NCI-H1694 (cell line): ENCODE results near the gene SEMA6D.
A peak's percentile ranks its signal among the peaks of the same experiment; 100 is the strongest.

Source experiments
- DNase-seq: peaks from one replicate; lab custom pipeline; 2025; lab: John Stamatoyannopoulos, UW

The SEMA6D gene

DNA sequence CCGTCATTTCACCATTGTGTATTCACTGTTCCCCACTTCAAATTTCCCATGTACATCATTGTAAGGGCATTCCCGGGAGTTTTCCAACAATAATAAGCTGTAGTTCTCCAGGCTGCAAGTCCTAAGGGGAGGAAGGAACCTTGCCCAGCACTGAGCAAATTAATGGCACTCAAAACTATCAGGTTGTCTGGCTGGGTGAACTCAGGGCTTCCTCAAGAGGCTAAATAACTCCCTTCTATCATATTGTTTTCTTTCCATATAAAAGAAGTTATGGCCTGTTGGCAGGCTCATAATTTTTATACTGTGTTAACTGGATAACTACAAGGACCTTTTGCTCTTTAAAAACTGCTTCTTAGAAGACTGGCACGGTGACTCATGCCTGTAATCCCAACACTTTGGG lies 71.4 kb downstream of the SEMA6D start:
- DNase-seq, result no peak

DNA sequence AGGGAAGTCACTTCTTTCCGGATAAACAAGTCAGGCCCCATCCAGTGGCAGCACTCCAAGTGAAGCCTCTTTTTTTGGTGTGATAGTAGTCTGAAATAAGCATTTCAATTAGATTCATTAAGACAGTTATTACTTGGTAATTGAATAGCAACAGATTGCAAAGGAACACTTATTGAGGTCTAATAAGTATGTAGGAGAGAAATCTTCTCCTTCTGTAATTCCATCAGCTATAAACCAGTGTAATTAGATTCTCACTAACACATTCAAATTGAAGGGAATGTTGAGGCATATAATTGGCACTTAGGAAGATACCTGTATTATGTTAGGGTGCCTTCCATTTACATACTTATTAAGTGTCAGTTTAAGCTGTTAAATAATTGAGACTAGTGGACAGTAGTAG lies 73.9 kb downstream of the SEMA6D start:
- DNase-seq, result no peak

DNA sequence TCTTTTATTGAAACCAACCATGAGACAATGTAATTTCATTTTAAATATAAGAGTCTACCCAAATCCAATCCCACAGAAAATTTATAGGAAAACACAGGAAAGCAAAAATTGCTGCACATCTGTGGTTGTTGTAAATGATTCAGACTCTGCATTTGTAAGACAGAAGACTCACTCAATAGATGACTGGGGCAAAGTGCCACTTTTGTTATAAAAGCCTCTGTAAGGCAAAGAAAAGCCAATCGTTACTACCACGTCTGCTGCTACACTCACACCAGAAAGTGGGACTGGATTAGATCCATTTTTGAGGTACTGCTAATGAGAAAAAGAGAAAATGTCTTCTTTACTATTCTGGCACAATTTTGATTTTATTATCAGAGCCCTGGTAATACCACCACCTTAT lies 74.9 kb downstream of the SEMA6D start:
- no peak for DNase-seq

DNA sequence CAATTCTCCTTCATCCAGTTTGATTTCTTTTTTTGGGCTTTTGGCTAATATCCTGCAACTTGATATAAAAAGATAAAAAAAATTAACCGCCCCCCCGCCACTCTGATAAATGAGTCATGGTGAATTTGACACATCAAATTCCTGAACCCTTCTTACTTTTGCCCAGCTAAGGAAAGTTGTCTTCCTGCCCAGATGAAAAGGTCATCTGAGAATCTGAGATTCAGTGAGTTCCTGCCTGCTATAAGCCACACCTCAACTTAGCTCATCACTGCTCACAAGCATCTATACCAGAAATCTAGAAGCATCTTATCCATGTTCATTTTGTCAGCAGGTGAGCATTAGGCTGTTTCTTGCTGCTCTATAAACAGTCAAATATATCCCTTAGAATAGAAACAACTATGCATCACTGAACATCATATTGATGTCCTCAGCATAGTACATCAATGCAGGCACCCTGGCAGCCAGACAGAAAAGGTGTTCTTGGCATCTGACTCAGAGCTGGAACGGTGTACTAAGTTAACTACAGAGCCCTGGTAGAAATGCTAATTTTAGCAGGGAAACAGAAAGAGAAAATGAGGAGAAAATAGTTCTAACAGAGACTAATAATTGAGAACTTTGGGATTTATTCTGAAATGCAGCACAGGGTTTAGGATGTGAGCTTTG lies 77.1 kb downstream of the SEMA6D start:
- no peak for DNase-seq

DNA sequence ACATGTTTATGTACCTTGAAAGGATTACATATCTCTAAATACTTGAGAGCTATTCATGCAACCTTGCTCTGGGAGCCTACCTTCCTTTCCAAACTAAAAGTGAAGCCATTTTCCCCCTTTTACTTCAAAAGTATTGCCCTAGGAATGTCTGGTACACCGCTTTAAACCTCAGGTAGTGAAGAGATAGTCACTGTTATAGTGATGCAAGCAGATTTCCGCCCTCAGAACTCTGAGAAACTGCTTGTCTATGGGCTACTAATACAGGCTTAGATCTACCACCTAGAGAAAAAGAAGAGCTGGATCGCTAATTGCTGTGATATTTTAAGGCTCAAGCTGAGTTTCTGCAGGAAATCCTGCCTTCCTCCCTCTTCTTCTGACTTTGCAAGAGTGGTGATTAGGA lies 78.6 kb downstream of the SEMA6D start:
- no peak for DNase-seq

DNA sequence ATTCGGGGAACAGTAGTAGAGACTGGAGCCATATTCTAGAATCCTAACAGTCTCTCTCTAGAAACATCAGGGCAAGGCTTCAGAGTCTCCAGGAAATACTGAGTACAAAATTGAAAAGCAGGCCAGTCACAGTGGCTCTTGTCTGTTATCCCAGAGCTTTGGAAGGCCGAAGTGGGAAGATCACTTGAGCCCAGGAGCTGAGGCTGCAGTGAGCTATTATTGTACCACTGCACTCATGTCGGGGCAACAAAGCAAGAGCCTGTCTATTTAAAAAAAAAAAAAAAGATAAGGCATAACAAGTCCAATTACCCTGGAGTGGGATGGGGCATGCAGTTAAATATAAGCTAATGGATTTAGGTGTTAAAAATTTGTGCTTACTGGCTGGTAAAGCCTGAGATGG lies 79.0 kb downstream of the SEMA6D start:
- DNase-seq, result no peak

DNA sequence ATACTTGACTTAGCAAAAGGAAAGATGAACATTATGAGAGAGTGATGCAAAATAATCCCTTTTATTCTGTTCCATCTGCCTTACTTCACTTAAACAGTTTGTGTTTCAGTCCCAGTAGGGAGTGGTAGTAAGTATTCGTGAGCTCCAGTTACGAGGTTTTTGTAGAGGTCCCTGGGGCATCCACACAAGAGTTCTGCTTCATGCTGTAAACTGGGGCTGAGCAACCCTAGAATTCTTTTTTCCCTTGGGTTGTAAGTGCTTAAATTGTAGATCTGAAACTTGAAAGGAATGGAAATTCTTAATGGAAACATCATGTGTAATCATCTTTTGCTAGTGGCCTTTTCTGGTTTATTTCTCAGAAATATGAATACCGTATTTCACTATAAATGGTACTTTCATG lies 79.5 kb downstream of the SEMA6D start:
- DNase-seq, result no peak

DNA sequence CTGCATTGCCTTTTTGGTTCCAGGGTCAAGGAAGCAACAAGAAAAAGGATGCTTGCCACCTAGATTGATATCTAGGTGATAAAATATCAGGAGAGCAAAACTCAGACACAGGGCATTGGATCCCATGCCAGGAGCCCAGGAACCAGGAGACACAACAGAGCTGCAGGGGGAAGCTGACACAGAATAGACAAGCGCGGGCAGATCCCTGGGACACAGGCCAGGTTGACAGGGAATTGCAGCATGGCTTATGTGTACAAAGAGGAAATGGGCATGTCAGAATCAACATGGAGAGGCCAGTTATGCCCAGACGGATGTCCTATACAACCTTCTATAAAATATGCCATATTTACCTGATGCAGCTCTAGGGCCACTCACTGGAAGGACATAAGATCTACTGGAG lies 84.2 kb downstream of the SEMA6D start:
- peak; percentile 53 for DNase-seq

DNA sequence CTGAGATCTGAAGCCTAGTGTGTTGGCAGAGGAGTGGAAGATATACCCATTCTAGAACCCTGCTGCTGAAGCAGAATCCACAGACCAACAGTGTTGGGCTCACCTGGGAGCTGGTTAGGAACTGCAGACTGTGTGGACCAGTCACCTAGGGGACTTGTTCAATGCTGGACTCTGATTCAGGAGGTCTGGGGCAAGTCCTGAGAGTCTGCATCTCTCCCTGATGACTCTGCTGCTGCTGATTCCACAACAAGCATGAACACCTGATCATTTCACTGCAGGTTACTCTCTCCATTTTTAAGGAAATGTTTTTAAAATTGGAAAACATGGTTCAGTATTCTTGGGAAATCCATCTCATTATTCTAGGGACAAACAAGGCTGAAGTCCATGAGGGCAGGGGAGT lies 84.9 kb downstream of the SEMA6D start:
- no peak for DNase-seq

DNA sequence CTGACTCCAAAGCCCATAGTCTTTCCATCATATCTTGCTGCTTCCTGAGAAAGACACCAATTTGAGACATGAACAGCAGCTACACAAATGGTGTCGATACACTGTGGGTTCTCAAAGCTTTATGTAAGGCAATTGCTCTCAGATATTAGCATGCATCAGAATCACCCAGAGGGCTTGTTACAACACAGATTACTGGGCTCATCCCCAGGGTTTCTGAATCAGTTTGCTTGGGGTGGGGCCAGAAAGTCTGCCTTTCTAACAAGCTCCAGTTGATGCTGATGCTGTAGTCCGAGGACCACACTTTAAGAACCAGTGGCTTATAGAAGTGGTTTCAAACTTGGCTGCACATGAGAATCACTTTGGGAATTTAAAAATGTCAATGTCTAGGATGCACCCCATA lies 86.5 kb downstream of the SEMA6D start:
- no peak for DNase-seq

DNA sequence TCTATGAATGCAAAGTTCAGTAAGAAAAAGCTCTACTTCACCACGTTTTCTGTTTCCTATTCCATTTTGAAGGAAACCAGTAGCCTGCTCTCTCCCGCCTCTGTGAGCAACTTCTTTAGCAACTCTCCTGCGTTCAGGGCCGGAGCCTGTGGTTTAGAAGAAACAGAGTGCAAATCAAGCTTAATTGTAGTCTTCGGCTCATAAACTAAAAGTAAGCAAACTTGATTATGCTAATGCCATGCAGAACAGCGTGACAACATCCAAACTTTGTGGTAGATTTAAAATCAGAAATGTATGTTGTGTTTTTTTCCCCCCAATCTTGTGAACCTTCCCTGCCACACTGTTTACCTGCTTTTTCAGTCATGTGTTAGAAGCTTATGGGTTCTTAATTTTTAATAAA lies 87.4 kb downstream of the SEMA6D start:
- no peak for DNase-seq

DNA sequence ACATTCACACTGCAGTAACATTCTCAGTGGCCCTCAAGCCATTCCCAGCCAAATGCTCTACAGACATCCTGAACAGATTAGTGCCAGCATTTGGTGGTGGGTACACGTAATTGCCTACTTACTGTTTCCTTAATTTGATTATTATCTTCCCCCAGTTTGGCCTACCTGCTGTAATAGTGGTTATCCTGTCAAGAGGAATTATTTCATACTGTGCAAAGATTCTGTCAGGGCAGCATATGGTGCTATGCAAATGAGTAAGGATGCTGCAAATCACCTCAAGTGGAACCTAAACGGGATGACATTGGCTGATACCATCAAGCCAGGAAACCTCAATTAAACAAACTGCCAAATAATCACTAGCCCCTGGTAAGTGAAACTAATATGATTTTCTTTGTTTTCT lies 88.7 kb downstream of the SEMA6D start:
- peak; percentile 26 for DNase-seq

DNA sequence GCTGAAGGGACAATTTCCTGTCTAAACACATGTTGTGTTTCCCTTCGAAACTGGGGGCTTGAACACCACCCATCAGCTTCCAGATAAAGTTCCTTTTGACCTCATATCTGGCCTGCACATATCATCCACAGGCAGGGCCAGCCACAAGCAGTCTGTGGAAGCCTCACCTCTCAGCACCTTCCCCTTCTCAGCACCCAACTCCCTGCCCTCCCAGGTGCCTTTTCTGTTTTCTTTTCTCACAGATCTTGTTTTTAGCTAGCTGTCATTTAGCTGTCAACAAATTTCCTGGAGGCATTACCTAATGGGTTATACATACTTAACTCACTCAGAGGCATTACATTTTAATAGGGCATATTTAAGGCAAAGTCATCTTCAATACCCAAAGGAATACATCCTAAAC lies 93.9 kb downstream of the SEMA6D start:
- DNase-seq, result no peak

DNA sequence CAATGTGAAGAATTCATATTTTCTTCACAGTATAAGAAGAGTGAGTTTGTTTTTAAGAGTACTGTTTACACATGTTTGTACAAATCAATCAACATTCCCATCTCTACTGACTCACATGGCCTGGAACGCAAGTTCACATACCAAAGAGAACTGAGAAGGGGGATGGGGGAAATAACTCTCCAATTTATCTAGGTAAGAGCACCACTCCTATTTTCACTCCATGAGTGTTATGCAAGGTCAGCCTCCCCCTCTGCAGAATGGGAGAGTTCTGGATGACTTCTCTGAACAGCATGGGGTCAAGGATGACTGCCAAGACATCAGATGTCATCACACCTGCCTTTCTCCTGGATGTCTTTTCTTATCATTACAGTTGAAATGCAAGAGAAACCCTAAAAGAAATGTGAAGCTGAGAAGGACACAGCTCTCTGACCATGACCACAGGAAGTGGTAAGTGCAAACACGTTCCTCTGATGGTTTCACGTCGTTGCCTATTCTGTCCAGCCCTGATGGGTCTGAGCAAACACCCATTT lies 95.2 kb downstream of the SEMA6D start:
- no peak for DNase-seq

DNA sequence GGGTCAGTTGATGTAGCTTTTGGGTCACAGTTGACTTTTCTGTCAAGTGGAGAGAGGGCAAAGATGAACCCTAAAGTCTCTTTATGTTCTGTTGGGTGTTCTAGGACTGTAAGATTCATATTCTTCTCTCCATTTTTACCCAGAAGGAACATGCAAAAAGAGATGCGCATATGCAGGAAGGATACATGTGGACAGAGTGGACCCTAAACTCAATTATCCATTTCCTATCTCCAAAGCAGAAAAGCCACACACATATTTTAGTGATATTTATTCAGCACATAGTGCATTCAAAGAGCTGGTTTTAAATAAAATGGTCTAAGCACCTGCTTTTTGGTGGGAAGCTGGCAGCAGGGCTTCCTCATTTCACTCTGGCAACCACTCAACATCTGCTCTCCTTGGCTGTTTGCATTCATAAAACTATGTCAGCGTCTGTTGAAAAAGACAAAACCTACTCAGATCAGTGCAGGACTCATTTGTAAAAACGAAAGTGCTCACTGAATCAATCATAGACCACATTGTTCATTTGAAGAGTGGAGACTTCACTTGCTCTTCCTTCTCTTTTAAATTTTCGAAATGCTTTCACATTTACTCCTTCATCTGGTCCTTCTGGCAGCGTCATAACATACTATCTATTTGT lies 96.6 kb downstream of the SEMA6D start:
- peak; percentile 60 for DNase-seq

DNA sequence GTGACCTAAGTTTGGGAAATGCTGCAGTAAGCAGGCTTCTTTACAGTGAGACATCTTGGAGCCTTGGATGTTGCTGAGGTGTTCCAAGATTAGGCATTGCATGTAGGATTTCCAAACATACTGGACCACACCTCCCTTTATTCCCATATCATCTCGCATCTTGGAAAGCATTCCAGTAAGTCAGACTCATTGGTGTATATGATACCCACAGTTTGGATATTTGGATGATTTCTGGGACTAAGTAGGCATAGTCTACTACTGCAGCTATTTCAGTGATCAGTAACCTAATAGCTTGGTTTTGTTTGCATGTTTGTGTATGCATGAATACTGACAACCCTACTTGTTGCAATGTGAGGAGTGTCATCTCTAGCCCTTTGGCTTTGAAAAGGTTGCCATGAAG lies 97.3 kb downstream of the SEMA6D start:
- DNase-seq, result no peak

DNA sequence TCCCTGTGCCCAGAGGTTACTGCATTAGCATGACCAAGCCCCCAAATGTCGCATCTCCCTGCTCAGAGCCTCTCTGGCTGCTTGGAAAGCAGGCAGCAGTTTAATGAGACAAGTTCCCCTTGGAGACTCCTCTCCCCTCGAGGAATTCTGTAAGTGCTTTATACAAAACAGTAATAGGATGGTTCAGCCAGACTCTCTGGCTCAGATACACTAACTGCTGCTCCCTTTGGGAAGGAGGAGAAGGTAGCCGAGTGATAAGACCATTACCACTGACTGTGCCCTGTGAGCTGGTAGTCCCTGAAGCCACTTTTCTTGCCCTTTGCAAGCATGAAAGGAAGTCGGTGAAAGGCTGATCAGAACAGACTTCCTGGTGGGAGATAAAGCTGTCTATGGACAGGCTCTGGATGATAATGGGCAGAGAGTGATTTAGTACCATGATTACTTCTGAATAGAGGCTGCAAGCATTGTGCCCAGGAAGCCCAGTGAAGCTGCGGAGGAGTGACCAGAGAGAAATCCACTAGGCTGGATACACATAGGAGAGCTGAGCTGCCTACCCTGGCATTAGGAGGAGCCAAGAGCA lies 100.8 kb downstream of the SEMA6D start:
- no peak for DNase-seq

DNA sequence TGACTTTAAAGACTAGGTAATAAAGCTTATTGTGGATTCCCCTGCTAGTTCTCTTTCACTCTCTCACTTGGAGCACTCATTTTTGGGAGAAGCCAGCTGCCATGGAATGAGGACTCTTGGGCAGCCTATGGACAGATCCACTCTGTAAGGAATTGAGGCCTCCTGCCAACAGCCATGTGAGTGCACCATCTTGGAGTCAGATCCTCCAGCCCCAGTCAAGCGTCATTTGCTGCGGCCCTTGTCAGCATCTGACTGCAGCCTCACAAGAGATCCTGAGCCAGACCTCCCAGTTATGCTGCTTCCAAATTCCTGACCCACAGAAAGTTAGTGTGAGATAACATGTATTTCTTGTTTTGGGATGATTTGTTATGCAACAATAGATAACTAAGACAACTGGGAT lies 101.9 kb downstream of the SEMA6D start:
- no peak for DNase-seq

DNA sequence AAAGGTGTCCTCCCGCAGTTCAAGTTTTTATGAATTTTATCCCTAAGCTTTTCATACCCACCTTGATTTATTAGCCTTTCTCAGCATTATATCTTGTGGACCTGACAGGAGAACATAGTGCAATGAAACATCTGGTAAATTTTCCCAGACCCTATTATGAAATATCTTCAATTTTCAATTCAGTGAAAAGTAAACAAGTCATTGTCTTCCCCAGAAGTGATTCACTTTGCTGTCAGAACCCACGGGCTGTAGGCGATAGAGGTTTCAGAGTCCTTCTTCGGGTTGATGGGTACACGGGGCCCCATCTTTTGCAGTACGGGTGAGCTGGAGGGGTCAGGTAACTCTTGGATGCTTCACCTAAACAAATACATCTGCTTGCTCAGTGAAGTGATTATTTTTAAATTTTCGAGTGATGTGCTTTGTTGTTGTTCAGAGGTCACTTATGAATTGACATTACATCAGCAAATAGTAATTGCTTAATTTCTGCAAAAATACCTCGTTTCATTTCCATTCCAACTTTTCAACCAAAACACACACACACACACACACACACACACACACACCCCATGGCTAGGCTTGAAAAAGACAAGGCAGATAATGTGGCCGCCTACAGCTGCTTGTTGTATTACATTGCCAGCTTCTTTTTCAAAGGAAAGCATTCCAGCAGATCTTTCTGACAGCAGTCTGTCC lies 102.9 kb downstream of the SEMA6D start:
- DNase-seq, result peak; percentile 54

DNA sequence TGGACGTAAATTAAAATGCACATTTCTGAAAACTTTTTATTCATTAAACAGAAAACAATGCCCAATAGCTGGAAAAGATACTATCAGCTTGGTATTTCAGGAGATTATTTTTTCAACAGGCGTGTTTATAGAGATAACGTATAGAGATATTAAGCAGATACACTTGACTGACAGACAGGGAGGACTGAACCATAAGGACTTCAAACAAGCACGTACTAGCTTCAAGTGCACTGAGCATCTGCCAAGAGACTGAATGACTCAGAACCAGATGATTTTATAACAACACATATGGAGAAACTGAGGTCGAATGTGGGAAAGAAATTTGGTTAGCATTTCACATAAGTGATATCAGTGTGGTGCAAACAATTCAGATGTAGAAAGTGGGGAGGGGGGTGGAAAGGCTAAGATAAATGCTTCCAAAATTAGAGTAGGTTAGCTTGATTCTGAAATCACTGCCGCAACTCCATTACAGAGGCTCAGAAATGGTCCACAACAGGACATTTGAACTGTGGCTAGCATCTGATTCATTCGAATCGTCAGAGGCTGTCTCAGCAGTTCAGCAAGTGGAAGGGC lies 103.5 kb downstream of the SEMA6D start:
- DNase-seq, result peak; percentile 39

DNA sequence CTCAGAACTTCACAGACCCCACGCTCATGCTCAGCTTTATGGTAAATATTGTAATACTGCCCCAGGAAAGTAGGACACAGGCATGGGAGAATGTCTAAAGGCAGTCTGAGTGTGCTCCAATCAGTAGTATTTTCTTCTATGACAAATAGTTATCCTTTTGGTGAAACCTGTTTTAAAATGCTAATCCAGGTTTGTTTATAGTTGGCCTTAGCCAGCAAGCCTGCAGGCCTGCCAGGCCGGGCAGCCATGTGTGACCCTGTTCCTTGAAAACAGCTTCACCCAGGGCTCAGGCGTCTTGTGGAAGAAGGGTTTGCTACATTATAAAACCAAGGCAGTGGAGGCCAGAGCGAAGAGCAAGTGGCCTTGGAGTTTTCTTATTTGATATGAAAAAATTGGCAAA lies 104.7 kb downstream of the SEMA6D start:
- DNase-seq, result no peak
